GM18907 (cell line): ENCODE measurements around the gene BHMT.

Experiments
- ATAC-seq: cut with Tn5 transposase; IDR thresholded peaks from one replicate; pipeline ENCODE4 v1.9.1; 2021; ENCODE audit warnings: mild to moderate bottlenecking, moderate library complexity; ENCODE audit not compliant: unreplicated experiment

BHMT gene

GRCh38 chr5:79111387-79111959 is at the start of gene BHMT:
TSS of gene BHMT (plus strand) at chr5:79111809. CDS start at chr5:79111886, 77 bp downstream.
- no peak for ATAC-seq

- ATAC-seq, result no peak
These were observed 49.2 kb upstream of the BHMT start for GRCh38 chr5:79062436-79062835.

GRCh38 chr5:79069488-79070349 is 41.9 kb upstream of the BHMT start, which contains the start of the genes BHMT2 and DMGDH:
TSS of gene BHMT2 (plus strand) at chr5:79069767. CDS start at chr5:79069783, 16 bp downstream.
TSS of gene DMGDH (minus strand) at chr5:79069674. CDS start at chr5:79069620, 54 bp downstream.
- no peak for ATAC-seq

- no peak for ATAC-seq
These were observed 41.3 kb upstream of the BHMT start for GRCh38 chr5:79070350-79070667.

- ATAC-seq, result no peak
These were observed 37.0 kb upstream of the BHMT start for GRCh38 chr5:79074641-79075040.

- ATAC-seq, result no peak
These were observed 35.8 kb upstream of the BHMT start for GRCh38 chr5:79075646-79076426.

GRCh38 chr5:79076819-79077218 is 34.8 kb upstream of the BHMT start:
- ATAC-seq, result no peak

GRCh38 chr5:79077680-79078365 is 33.8 kb upstream of the BHMT start:
- no peak for ATAC-seq

- no peak for ATAC-seq
These were observed 30.8 kb upstream of the BHMT start for GRCh38 chr5:79080804-79081203.

GRCh38 chr5:79081779-79082178 is 29.8 kb upstream of the BHMT start:
- no peak for ATAC-seq

- no peak for ATAC-seq
These were observed 25.5 kb upstream of the BHMT start for GRCh38 chr5:79086116-79086515.

- ATAC-seq, result no peak
These were observed 23.1 kb upstream of the BHMT start for GRCh38 chr5:79088507-79088906.

- ATAC-seq, result no peak
These were observed 20.5 kb upstream of the BHMT start for GRCh38 chr5:79091064-79091463.

- ATAC-seq, result no peak
These were observed 17.8 kb upstream of the BHMT start for GRCh38 chr5:79093762-79094161.

GRCh38 chr5:79105868-79106267 is 5.7 kb upstream of the BHMT start:
- no peak for ATAC-seq

- ATAC-seq, result no peak
These were observed 4.4 kb upstream of the BHMT start for GRCh38 chr5:79107020-79107796.

- ATAC-seq, result no peak
These were observed 3.5 kb upstream of the BHMT start for GRCh38 chr5:79108086-79108485.

GRCh38 chr5:79108792-79109191 is 2.8 kb upstream of the BHMT start:
- no peak for ATAC-seq

GRCh38 chr5:79109527-79110492 is 1.8 kb upstream of the BHMT start:
- ATAC-seq, result no peak
